ENCODE results near the gene PRKG1.

Gene PRKG1

DNA sequence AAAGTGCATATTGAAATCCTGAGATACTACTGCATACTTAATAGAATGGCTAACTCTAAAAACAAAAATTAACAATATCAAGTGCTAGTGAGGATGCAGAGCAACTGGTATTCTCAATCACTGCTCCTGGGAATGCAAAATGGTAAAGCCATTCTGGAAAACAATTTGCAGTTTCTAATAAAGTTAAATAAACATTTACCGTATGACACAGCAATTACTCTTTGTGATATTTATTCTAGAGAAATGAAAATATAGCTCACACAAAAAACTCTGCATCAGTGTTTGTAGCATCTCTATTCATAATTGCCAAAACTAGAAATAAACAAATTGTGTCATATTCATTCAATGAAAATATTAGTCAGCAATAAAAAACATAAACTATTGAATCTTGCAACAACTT lies 984.8 kb downstream of the PRKG1 start:
- no peak for DNase-seq (ENCODE audit: low read depth in 2 of 2)

DNA sequence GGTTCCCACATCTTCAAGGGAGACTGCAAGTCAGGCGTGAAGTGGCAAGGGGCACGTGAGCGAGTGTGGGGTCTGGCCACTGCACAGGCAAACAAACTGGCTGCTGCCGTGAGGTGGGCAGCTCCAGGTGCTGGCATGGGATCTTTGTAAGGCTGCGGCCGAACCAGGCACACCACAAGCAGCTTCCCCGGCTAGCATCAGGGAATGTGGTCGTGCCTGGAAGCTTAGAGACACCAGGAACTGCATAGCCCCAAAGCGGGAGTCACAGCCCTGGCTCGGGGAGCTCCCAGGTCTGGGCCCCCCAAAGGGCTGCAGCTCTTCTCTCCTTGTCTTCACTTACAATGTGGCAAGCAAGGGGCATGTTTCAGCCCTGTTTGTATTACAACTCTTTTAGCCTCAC lies 988.9 kb downstream of the PRKG1 start:
- DNase-seq (ENCODE audit: low read depth in 2 of 2) = no peak

DNA sequence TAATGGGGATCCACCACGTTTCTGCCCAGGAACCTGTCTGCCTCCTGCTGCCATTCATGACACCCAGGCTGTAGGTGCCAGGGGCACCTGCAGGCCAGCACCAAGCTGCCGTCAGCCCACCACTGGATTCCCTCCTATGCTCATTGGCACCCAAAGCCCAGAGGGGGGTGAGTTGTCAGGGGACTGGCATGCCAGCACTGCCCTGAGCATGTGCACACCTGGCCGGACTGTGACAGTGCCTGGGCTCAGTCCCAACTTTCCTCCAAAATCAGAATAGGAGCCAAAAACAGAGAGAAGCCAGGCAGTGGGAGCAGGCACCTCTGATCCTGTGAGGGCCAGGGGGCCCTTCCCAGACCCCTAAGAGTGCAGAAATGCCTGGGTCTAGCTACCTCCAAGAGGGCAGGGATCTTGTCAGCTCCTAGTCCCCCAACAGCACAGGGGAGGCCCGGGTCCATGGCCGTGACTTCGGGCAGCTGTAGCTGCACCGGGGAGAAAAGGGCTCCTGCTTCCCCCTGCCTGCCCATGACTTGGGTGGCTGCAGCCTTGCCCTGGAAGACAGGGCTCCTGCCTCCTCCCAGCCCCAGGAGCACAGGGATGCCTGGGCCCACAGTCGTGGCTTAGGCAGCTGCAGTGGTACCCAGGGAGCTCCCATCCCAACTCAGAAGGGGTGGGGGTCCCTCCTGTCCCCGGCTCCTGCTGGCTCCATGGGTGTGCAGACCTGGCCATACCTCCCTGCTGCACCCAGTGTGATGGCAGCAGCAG lies 990.0 kb downstream of the PRKG1 start:
- no peak for DNase-seq (ENCODE audit: low read depth in 2 of 2)

DNA sequence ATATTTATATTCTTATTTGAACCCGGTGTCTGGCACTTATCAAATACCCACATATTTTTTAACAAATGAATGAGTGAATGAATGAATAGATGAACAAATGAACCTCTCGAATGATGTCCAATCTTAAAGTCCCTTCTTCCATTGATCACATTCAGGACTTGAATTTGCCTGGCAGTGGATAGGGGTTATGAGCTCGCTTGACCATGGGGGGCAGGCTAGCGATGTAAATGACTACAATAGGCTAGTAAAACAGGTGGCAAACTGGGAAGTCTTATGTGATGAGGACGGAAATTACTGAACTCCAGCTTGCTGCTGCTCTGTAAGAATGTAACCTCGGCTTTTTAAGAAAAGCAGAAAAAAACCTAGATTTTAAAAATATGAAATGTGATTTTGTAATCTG lies 992.1 kb downstream of the PRKG1 start:
- DNase-seq (ENCODE audit: low read depth in 2 of 2) = no peak

DNA sequence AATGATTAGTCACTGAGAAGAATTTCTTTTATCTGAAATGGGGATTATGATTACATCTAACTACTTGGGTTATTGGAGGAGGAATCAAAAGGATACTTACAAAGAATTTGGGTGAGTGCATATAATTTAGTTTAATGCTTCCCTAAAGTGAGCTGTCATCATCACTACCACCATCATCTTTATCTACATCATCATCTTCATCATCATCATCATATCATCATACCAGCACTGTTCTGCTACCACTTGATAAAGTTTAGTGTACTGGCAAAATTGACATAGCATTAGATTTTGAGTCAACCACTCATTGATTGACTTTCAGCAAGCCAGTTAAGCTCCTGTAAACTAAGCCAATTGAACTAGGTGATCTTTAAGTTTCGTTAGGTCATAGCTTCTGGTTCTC lies 994.2 kb downstream of the PRKG1 start:
- DNase-seq (ENCODE audit: low read depth in 2 of 2) = no peak

DNA sequence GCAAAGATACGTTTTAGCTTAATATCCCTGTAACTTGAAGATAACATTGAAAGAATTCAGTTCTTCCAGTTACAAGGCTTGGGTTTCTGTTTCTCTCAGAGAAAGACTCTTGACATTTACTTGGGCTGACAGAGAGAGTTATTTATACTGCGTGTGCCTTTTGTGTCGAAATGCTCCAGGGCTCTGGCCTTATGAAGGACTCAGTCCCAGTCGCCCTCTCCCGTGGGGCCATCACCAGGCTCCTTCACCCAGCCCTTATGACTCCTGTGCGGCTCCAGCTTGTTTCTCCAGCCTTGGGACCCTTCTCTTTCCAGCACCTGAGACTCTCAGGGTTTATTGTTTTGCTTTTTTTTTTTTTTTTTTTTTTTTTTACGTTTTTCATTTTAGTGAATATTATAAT lies 997.5 kb downstream of the PRKG1 start:
- no peak for DNase-seq (ENCODE audit: low read depth in 2 of 2)

DNA sequence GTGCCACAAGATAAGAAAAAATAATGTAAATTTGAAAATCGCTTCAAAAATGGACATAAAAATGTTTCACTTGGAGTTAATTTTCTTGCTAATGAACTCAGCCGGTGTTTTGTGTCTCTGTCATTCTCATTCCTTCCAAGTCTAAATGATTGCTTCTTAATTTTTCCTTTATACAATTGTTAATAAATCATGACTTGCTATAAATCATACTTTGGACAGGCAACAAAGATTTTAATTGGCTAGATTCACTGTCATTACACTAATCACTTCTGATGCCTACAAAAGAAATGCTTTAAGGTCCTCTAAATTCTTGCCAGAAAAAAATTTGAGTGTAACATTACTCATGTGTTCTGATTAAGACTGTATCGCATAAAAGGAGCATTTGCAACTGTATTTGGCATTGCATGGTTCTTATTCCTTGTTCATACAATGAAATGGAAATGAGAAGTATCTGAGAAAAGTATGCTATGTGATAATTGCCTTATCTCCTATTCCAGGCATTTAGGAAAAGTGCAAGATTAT lies 1000.3 kb downstream of the PRKG1 start:
- DNase-seq (ENCODE audit: low read depth in 2 of 2) = no peak

DNA sequence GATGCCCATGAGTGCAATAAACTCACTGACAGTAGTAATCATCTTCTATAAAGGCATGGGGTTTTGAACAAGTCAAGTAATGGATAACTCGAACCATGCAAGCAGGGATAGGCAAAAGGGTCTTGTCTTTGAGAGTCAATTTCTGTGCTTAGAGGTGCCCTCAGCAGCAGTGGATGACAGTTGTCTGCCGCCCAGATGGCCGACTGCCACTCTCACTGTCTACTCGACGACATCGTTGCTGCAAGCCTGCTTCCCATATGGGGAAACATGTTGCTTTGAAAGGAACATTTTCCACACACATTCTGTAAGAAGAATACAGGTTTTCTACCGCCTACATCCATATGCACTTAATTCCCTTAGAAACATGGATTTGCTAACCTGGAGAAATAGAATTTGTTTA lies 1003.5 kb downstream of the PRKG1 start:
- DNase-seq (ENCODE audit: low read depth in 2 of 2) = no peak

DNA sequence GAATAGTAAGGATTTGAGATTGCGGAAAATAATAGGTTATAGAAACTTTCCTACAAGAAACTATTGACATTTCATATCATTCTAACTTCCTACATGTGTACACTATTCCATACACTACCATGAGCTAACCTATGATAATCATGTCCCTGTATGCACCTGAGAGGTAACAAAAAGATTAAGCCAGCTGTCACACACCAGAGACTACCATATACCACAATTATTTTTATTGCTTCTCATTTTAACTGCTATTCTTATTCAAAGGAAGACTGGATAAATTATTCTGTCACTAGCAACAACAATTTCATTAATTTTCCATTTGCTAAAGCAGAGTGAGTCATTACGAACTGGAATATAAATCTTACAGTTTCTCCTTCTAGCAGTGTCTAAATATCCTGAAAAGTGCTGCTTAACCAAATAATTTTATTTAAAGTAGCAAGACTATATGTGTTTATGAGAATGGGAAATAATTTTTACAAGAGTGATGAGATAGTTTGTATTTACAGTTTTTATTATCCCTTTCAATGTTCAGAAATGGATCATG lies 1004.2 kb downstream of the PRKG1 start:
- no peak for DNase-seq (ENCODE audit: low read depth in 2 of 2)

DNA sequence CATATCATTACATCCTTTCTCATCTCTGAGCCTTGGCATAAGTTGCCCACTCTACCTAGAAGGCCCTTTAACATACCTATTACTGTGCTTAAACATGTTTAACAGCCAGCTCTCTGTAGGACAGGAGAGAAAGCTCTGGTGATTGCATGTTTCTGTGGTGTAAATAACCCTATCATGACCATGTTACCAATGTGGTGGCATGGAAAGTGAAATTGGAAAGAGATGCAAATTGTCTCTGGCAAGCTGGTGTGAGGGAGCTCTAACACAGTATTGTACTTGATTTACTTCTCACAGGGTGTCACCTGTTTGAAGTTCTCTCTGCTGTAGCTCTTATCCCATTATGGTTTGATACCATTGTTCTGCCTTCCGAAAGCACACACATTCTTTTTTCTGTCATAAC lies 1008.0 kb downstream of the PRKG1 start:
- no peak for DNase-seq (ENCODE audit: low read depth in 2 of 2)

DNA sequence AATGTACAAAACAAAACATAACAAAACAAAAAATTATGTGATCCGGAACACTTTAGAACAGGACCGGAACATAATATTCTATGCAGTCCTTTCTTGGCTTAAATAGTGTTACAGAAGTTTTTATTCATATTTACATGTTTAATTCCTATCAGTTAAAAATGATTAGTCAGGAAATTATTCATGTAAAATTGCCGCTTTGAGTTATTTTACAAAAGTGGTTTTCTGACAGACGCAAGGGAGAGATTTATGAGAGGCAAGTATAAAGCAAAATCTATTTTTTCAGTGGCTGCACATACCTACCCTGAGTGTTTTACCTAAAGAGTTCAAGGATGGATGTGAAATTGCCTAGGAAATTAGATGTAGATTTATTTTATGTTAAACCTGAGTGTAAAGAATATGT lies 1009.1 kb downstream of the PRKG1 start:
- DNase-seq (ENCODE audit: low read depth in 2 of 2) = no peak

DNA sequence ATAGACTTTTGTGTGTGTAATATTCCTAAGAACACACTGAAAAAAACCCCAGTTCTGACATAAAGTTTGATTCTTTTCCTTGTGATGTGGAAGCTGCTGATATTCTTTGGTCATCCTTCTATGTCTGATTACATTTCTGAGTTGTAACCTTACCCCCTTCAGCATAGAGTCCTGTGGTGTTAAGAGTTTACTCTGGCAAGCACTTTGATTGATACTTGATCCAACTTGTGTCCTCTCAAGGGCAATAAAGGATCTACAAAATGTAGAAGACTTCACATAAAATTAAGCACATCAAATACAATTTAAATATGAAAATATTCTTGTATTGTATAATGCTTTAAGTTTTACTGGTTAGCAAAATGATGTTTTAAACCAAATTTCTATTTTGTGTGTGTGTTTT lies 1018.1 kb downstream of the PRKG1 start:
- DNase-seq (ENCODE audit: low read depth in 2 of 2) = no peak

DNA sequence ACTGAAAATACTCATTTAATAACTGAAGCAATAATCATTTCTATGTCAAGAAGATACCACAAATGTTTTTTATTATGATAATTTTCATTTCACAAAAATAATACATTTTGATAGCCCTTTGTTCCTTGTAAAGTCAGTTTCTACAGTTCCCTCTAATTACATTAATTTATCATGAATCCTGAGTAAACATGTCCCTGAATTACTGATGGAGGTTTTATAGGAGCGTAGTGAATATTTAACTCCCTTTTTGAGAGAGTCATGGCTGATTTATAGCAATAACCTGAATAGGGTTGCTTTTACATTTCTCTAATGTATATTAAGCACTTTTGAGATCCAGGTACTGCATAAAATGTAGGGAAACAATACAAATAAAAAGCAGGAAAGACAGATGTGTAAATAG lies 1023.8 kb downstream of the PRKG1 start:
- no peak for DNase-seq (ENCODE audit: low read depth in 2 of 2)

DNA sequence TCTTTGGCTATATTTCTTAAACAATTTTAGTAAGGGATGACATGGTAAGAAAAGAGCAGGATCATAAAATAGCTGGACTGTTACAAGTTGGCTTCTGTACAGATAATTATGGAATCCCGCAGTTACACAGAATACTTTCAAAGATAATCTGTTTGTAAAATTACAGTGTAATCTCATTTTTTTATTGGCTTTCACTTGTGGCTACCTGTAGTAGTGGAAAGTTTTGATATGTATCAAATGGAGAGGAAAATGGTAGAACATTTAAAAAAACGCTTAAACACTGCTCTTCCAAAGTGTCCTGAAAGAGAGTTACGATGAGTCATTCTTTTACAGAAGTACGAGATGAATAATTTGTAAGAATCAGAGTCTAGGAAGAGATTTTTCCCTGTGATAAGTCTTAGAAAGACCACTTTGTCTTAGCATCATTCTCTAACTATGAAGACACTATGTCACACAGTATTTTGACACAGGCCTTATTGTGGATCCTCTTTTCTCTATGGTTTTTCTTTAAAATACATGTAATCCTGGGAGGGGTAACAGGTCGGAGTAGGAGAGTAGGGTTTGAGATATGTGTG lies 1024.8 kb downstream of the PRKG1 start:
- no peak for DNase-seq (ENCODE audit: low read depth in 2 of 2)

DNA sequence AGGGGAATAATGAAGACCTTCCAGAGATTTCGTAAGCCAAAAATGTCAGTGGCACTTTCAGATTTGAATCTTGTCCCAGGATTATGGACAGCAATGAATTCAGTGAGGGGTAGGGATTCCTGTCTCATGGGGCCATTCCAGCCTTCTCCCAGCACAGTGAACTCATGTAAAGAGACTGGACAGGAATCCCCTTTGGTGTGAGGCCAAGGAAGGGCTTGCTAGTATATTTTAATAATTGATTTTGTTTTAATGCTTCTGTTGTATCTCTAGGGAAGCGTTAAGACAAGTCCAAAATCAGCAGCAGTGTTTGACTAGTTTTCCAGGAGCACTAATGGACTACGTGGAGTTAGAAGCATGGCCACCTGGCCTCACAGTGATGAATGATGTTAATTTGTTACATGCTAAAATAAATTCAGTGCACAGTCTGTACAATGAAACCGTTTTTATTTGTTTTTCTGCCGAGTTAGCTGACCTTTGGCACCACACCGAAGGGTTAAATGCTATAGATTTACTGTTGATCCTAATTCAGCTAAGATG lies 1025.8 kb downstream of the PRKG1 start:
- DNase-seq (ENCODE audit: low read depth in 2 of 2) = no peak

DNA sequence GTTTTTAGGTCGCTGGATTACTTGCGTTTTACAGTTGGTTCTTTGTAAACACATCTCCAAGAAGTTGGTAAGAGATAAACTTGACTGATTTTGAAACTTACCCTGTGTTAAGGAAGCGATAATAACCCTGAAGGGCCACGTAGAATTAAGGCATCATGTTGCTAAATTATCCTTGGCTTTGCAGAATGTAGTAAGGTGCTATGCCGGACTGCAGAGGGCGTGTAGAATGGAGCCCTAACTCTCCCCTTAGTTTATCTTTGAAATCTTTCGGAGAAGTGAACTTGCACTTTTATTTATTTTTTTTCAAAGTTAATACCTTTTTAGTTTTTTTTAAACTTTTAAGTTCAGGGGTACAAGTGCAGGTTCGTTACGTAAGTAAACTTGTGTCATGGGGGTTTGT lies 1031.0 kb downstream of the PRKG1 start:
- no peak for DNase-seq (ENCODE audit: low read depth in 2 of 2)

DNA sequence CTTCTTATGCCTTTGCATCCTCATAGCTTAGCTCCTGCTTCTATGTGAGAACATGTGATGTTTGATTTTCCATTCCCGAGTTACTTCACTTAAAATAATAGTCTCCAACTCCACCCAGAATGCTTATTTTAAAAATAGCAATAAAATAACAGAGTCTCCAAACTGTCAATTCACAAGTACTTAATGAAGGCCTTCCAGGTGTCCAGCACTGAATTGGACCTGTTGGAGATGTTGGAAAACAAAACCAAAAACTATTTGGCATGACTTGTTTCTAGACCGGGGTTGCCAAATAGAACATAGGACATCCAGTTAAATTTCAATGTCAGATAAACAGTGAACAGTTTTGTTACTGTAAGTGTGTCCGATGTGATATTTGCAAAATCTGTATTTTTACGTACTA lies 1031.7 kb downstream of the PRKG1 start:
- no peak for DNase-seq (ENCODE audit: low read depth in 2 of 2)

DNA sequence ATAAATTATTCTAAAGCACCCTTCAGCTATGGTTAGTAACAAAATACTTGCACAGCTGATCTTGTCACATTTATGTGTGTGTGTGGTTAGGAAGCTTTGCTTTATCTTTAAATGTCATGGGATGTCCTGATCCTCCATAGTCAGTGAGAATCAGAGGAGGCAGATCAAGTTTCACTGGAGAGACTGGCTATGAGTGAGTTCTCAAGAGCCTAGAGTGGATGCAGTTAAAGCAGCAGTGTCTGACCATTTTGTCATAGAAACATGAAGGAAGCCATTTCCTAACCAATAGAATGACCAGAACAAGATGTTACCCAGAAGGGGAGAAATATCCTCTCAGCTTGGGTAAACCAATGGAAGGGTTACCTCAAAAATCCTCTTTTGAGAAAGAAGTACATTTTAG lies 1032.6 kb downstream of the PRKG1 start:
- DNase-seq (ENCODE audit: low read depth in 2 of 2) = no peak

DNA sequence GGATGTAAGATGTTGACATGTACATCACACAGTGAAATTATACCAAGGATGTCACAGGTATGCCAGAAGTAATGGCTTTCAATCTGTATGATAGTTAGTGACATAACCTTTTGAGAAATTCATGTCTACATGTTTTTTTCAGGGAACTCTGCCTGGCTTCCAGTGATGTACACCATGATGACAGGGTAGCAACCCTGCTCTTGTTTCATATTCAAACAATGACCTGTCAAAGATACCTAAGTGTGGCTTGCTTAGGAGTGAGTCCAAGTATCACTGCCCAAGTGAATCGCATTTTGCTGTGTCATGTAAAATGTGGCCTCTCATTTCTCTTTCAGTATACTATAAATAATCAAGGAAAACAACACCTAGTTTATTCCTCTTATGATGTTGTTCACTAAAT lies 1033.9 kb downstream of the PRKG1 start:
- DNase-seq (ENCODE audit: low read depth in 2 of 2) = no peak

DNA sequence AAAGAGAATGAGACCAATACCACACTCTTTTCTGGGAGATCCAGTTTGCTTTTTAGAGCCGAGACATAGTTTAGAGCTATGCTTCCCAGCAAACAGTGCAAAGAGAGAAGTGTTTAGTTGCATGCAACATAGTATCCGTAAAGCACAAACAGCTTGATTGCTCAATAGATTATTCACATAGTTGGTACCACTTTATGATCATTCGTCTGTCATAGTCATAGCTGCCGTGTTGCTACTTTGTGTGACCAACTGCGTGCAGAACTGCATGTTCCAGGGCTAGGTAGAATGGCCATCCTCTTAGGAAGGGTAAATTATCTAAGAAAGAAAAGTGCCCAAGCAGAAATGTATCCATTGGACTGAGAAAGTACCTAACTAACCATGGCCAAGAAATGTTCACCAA lies 1036.3 kb downstream of the PRKG1 start:
- DNase-seq (ENCODE audit: low read depth in 2 of 2) = no peak

DNA sequence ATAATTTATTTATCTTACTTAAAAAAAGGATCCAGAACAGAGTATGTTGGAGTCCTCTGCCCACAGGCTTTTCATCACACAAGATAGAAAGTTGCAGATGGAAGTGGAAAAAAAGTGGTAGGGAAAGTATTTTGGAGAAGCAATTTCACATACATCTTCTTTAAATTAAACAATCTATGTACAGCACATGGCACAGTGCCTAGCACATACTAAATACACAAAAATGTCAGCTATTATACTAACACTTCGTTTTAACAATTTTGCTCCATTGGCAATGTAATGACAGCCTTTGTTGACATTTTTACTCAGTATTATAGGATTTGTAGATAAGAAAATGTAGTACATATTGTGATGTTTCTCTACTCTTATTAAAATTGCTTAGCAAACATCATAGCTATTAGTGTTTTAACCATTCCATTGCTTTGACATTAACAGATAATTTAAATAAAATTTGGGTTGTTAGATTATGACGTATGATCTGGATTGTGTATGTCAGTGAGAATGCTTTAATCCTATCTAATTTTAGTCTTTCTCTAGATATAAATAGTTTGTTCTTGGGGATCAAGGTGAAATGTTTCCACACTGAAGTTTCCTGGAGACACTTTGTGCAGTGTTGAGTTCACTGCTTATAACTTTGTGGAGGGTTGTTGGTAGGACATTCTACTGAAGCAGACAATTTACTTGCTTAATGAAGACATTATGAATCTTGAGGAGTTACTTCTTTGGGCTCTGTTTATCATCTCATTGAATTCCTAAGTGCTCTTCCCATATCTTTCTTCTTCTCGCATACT lies 1037.0 kb downstream of the PRKG1 start:
- DNase-seq (ENCODE audit: low read depth in 2 of 2) = no peak

DNA sequence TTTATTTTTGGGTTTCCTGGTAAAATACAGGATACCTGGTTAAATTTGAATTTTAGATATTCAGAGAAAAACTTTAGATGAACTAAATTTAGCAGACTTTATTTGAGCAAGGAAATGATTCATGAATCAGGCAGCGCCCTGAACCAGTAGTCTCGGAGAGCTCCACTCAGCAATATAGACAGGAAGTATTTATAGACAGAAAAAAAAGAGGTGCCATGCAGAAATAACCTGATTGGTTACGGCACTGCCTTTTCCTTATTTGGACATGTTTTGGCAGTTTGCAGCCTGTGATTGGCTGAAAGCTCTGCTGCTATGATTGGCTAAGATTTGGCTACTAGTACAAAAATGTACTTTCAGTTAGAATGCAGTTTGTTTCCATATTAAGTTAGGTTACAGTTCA lies 1041.5 kb downstream of the PRKG1 start:
- DNase-seq (ENCODE audit: low read depth in 2 of 2) = no peak

Data from stimulated activated CD4-positive, alpha-beta T cell treated with anti-CD3 and anti-CD28 coated beads, Interleukin-15, amount 100 ng/mL, for 48 hours (primary cell).